ENCODE measurements around the gene TP53TG3C. TPM values are rescaled to one million over a fixed set of nuclear protein-coding genes. Genes with fewer than 3 reads are reported as not detected.
"Not testable (repeated sequence)": the region's sequence is repeated elsewhere in the genome, so short reads cannot be mapped to it uniquely, and the experiment has no call there.

Gene TP53TG3C, protein sequence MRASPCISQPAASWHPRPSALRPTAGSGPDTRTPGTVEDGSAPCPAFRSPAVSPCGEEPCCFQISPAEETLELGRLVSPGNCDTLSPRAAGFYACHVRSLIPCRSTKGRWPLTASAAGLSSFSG
- not detected for total RNA-seq

DNA sequence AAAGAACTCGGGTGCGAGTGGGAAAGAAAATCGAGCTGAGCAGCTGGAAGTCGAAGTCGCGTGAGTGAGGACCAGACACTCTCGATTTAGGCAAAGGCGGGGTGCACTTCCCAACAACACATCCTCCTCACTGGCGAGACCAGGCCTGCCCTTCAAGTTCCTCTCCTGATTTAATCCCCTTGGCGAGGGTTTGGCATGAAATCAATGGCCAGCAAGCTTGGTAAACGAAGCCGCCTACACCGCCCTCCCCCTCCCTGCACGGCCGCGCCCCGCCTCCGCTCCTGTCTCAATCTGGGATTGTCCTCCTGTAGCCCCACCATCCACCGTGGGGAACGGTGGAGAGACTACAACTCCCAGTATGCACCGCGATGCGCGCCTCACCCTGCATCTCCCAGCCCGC lies at the start of gene TP53TG3C:
Gene TP53TG3C (plus strand): TSS at position 301 of the 400 bp plus-strand sequence. CDS start 68 bp downstream, at position 369.
- DNase-seq: not testable (repeated sequence)
